Measurements from ENCODE around the gene ZNF808. TPM values are rescaled to one million over a fixed set of nuclear protein-coding genes. Genes with fewer than 3 reads are reported as not detected.
"Not testable (repeated sequence)": the region's sequence is repeated elsewhere in the genome, so short reads cannot be mapped to it uniquely, and the experiment has no call there.

ZNF808 gene
- total RNA-seq, 2 donors from 2014 or later, result 22.0 to 30.3 TPM

- peaks cover 0 to 94% of the 10 kb centered on the region in 2 donors for H3K9me3 ChIP-seq
- H3K36me3 ChIP-seq, result no peaks in the 10 kb centered on the region
- no peaks in the 10 kb centered on the region for H3K4me1 ChIP-seq
- H3K27me3 ChIP-seq, result no peaks in the 10 kb centered on the region
- no peak overlapping the region for H3K27ac ChIP-seq
- H3K4me3 ChIP-seq, result no peak overlapping the region
- DNase-seq (ENCODE audit: low spot score), result no peak
- no peak for TF ChIP-seq CTCF (IDR thresholded peaks at IDR 0.05)
Measured at GRCh38 chr19:52494518-52494917, 33.0 kb upstream of the ZNF808 start.

GRCh38 chr19:52498571-52498970 lies 28.9 kb upstream of the ZNF808 start:
- no peaks in the 10 kb centered on the region for H3K4me1 ChIP-seq
- no peaks in the 10 kb centered on the region for H3K27me3 ChIP-seq
- H3K4me3 ChIP-seq, result no peak overlapping the region
- no peak for TF ChIP-seq CTCF (IDR thresholded peaks at IDR 0.05)
- no peak overlapping the region for H3K27ac ChIP-seq
- H3K36me3 ChIP-seq, result peaks cover 11% of the 10 kb centered on the region
- DNase-seq (ENCODE audit: low spot score), result no peak
- H3K9me3 ChIP-seq, result peaks cover 0 to 71% of the 10 kb centered on the region in 2 donors

DNA sequence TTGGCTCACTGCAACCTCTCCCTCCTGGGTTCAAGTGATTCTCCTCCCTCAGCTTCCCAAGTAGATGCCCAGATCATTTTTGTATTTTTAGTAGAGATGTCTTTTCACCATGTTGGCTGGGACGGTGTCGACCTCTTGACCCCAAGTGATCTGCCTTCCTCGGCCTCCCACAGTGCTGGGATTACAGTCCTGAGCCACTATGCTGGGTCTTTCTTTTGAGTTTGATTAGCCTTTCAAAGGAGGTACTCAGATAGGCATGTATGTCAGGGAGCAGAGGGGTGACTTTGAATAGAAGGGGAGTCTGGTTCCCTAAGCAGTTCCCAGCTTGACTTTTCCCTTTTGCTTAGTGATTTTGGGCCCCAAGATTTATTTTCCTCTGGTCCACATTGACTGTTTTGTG lies 27.0 kb upstream of the ZNF808 start:
- H3K9me3 ChIP-seq, result peaks cover 0 to 59% of the 10 kb centered on the region in 2 donors
- not testable (repeated sequence) for H3K27ac ChIP-seq; H3K27me3 ChIP-seq; H3K4me3 ChIP-seq; H3K4me1 ChIP-seq; DNase-seq (ENCODE audit: low spot score)
- H3K36me3 ChIP-seq, result peaks cover 20% of the 10 kb centered on the region

- peaks cover 0 to 61% of the 10 kb centered on the region in 2 donors for H3K9me3 ChIP-seq
- H3K4me3 ChIP-seq, result not testable (repeated sequence)
- peaks cover 25% of the 10 kb centered on the region for H3K36me3 ChIP-seq
Measured at GRCh38 chr19:52500991-52501390, 26.5 kb upstream of the ZNF808 start.

GRCh38 chr19:52507266-52507665 lies 20.2 kb upstream of the ZNF808 start:
- DNase-seq (ENCODE audit: low spot score), result no peak
- Histone ChIP-seq H3K36me3 (peaks cover 48% of the 10 kb centered on the region), H3K27me3 (no peaks in the 10 kb centered on the region), H3K27ac (no peak overlapping the region), H3K4me3 (no peak overlapping the region), H3K9me3 (peaks cover 0 to 77% of the 10 kb centered on the region in 2 donors), H3K4me1 (no peaks in the 10 kb centered on the region)
- no peak for TF ChIP-seq CTCF (IDR thresholded peaks at IDR 0.05)

More at GRCh38 chr19:52500991-52501390, 26.5 kb upstream of the ZNF808 start:
- DNase-seq (ENCODE audit: low spot score); H3K27me3 ChIP-seq; H3K27ac ChIP-seq; H3K4me1 ChIP-seq: not testable (repeated sequence)

- no peak for TF ChIP-seq CTCF (IDR thresholded peaks at IDR 0.05)
- Histone ChIP-seq H3K4me1 (no peaks in the 10 kb centered on the region), H3K36me3 (peaks cover 12% of the 10 kb centered on the region), H3K9me3 (peaks cover 0 to 44% of the 10 kb centered on the region in 2 donors), H3K27me3 (no peaks in the 10 kb centered on the region), H3K4me3 (no peak overlapping the region), H3K27ac (no peak overlapping the region)
- DNase-seq (ENCODE audit: low spot score), result no peak
Measured at GRCh38 chr19:52516191-52516590, 11.3 kb upstream of the ZNF808 start.

- H3K9me3 ChIP-seq, result peaks cover 0 to 22% of the 10 kb centered on the region in 2 donors
Measured at GRCh38 chr19:52518646-52519045, 8.8 kb upstream of the ZNF808 start.

GRCh38 chr19:52519175-52519574 lies 8.3 kb upstream of the ZNF808 start:
- not testable (repeated sequence) for H3K27ac ChIP-seq; H3K4me3 ChIP-seq; H3K4me1 ChIP-seq; DNase-seq (ENCODE audit: low spot score); H3K36me3 ChIP-seq; H3K27me3 ChIP-seq
- peaks cover 0 to 17% of the 10 kb centered on the region in 2 donors for H3K9me3 ChIP-seq

More at GRCh38 chr19:52518646-52519045, 8.8 kb upstream of the ZNF808 start:
- no peaks in the 10 kb centered on the region for H3K27me3 ChIP-seq
- no peak overlapping the region for H3K27ac ChIP-seq
- H3K4me3 ChIP-seq, result no peak overlapping the region
- no peak for DNase-seq (ENCODE audit: low spot score)
- no peaks in the 10 kb centered on the region for H3K4me1 ChIP-seq
- no peaks in the 10 kb centered on the region for H3K36me3 ChIP-seq
- TF ChIP-seq CTCF (IDR thresholded peaks at IDR 0.05), result no peak
